ENCODE data around the gene NPHP4.
"Not testable (repeated sequence)": the region's sequence is repeated elsewhere in the genome, so short reads cannot be mapped to it uniquely, and the experiment has no call there.

The NPHP4 gene

GRCh38 chr1:5927506-5928370, 64.5 kb downstream of the NPHP4 start:
- no peak for DNase-seq

GRCh38 chr1:5926686-5927435, 65.4 kb downstream of the NPHP4 start:
- DNase-seq, result no peak

GRCh38 chr1:5922700-5923330, 69.4 kb downstream of the NPHP4 start:
- not testable (repeated sequence) for DNase-seq

- DNase-seq, result no peak
Observed at GRCh38 chr1:5921671-5922070, 70.6 kb downstream of the NPHP4 start.

GRCh38 chr1:5921129-5921528, 71.1 kb downstream of the NPHP4 start:
- DNase-seq, result no peak

GRCh38 chr1:5920201-5920600, 72.0 kb downstream of the NPHP4 start:
- no peak for DNase-seq

GRCh38 chr1:5918275-5918649, 74.0 kb downstream of the NPHP4 start:
- DNase-seq, result no peak

- DNase-seq, result no peak
Observed at GRCh38 chr1:5917591-5918274, 74.5 kb downstream of the NPHP4 start.

GRCh38 chr1:5917281-5917590, 75.0 kb downstream of the NPHP4 start:
- no peak for DNase-seq

GRCh38 chr1:5916572-5917280, 75.5 kb downstream of the NPHP4 start:
- no peak for DNase-seq

GRCh38 chr1:5915587-5916571, 76.3 kb downstream of the NPHP4 start:
- peak in 1 of 2 experiments; percentile 31 for DNase-seq

GRCh38 chr1:5914676-5915365, 77.4 kb downstream of the NPHP4 start:
- DNase-seq, result no peak

- no peak for DNase-seq
Observed at GRCh38 chr1:5913876-5914275, 78.3 kb downstream of the NPHP4 start.

GRCh38 chr1:5913078-5913845, 79.0 kb downstream of the NPHP4 start:
- DNase-seq, result no peak

GRCh38 chr1:5911871-5912271, 80.4 kb downstream of the NPHP4 start:
- no peak for DNase-seq

GRCh38 chr1:5911157-5911556, 81.1 kb downstream of the NPHP4 start:
- no peak for DNase-seq

- DNase-seq, result no peak
Observed at GRCh38 chr1:5910666-5911065, 81.6 kb downstream of the NPHP4 start.

- no peak for DNase-seq
Observed at GRCh38 chr1:5910276-5910620, 82.0 kb downstream of the NPHP4 start.

GRCh38 chr1:5909576-5910275, 82.5 kb downstream of the NPHP4 start:
- DNase-seq, result no peak
